KMS-11 (cell line): ENCODE results near the gene UTP14A.

Source experiments
- H2AFZ ChIP-seq: fragments of 200-600 bp; sonication (generic); 2 replicates; pipeline ENCODE4 v1.6.1; 2016; ENCODE audit warnings: antibody characterized with exemption, mixed run types, low read depth
- H3K27ac ChIP-seq: fragments of 200-600 bp; sonication (generic); 2 replicates; pipeline ENCODE4 v1.6.1; 2016; ENCODE audit warnings: mild to moderate bottlenecking, mixed run types
- H3K27me3 ChIP-seq: fragments of 200-600 bp; sonication (generic); 2 replicates; pipeline ENCODE4 v1.6.1; 2017; ENCODE audit warnings: mild to moderate bottlenecking, low read depth, mixed run types, moderate library complexity; ENCODE audit not compliant: insufficient read depth
- H3K36me3 ChIP-seq: fragments of 200-600 bp; sonication (generic); 2 replicates; pipeline ENCODE4 v1.6.1; 2017; ENCODE audit warnings: mild to moderate bottlenecking, mixed run types; ENCODE audit not compliant: insufficient read depth
- H3K4me1 ChIP-seq: fragments of 200-600 bp; sonication (generic); 2 replicates; pipeline ENCODE4 v1.6.1; 2016; ENCODE audit warnings: mild to moderate bottlenecking, low read depth, mixed run types; ENCODE audit not compliant: poor library complexity, severe bottlenecking
- H3K4me2 ChIP-seq: fragments of 200-600 bp; sonication (generic); 2 replicates; pipeline ENCODE4 v1.7.0; 2016; ENCODE audit warnings: mild to moderate bottlenecking, mixed run types
- H3K4me3 ChIP-seq: fragments of 200-600 bp; sonication (generic); IDR thresholded peaks from 2 replicates; pipeline ENCODE4 v1.6.1; 2017; ENCODE audit warnings: low read depth, low read length, mixed read lengths; ENCODE audit not compliant: insufficient read depth
- H3K79me2 ChIP-seq: fragments of 200-600 bp; sonication (generic); 2 replicates; pipeline ENCODE4 v1.6.1; 2016; ENCODE audit warnings: low read depth, mixed run types; ENCODE audit not compliant: insufficient read depth
- H3K9ac ChIP-seq: fragments of 200-600 bp; sonication (generic); 2 replicates; pipeline ENCODE4 v1.6.1; 2016; ENCODE audit warnings: mild to moderate bottlenecking, mixed run types
- H4K20me1 ChIP-seq: fragments of 200-600 bp; sonication (generic); 2 replicates; pipeline ENCODE4 v1.6.1; 2016; ENCODE audit warnings: mild to moderate bottlenecking, mixed run types; ENCODE audit not compliant: insufficient read depth
- TF ChIP-seq, protein P1 (sequence below): fragments of 200-600 bp; sonication (generic); conservative IDR thresholded peaks from 2 replicates; pipeline ENCODE4 v1.6.1; 2017; ENCODE audit warnings: low read depth, mild to moderate bottlenecking, antibody characterized with exemption, low read length, moderate library complexity, mixed read lengths

The UTP14A gene

GRCh38 chrX:129956765-129957164 lies 50.8 kb downstream of the UTP14A start:
- TF ChIP-seq, protein P1, sequence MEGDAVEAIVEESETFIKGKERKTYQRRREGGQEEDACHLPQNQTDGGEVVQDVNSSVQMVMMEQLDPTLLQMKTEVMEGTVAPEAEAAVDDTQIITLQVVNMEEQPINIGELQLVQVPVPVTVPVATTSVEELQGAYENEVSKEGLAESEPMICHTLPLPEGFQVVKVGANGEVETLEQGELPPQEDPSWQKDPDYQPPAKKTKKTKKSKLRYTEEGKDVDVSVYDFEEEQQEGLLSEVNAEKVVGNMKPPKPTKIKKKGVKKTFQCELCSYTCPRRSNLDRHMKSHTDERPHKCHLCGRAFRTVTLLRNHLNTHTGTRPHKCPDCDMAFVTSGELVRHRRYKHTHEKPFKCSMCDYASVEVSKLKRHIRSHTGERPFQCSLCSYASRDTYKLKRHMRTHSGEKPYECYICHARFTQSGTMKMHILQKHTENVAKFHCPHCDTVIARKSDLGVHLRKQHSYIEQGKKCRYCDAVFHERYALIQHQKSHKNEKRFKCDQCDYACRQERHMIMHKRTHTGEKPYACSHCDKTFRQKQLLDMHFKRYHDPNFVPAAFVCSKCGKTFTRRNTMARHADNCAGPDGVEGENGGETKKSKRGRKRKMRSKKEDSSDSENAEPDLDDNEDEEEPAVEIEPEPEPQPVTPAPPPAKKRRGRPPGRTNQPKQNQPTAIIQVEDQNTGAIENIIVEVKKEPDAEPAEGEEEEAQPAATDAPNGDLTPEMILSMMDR, result no peak
- Histone ChIP-seq H3K27ac (no peak overlapping the region), H3K9ac (no peak overlapping the region), H2AFZ (peak overlapping the region; percentile 30; the same call in 1 of the 2 replicates), H3K27me3 (no peaks in the 10 kb centered on the region), H3K79me2 (no peaks in the 10 kb centered on the region), H3K4me2 (no peak overlapping the region), H3K4me3 (no peak overlapping the region), H3K4me1 (peaks cover 33% of the 10 kb centered on the region), H3K36me3 (no peaks in the 10 kb centered on the region), H4K20me1 (no peaks in the 10 kb centered on the region)

DNA sequence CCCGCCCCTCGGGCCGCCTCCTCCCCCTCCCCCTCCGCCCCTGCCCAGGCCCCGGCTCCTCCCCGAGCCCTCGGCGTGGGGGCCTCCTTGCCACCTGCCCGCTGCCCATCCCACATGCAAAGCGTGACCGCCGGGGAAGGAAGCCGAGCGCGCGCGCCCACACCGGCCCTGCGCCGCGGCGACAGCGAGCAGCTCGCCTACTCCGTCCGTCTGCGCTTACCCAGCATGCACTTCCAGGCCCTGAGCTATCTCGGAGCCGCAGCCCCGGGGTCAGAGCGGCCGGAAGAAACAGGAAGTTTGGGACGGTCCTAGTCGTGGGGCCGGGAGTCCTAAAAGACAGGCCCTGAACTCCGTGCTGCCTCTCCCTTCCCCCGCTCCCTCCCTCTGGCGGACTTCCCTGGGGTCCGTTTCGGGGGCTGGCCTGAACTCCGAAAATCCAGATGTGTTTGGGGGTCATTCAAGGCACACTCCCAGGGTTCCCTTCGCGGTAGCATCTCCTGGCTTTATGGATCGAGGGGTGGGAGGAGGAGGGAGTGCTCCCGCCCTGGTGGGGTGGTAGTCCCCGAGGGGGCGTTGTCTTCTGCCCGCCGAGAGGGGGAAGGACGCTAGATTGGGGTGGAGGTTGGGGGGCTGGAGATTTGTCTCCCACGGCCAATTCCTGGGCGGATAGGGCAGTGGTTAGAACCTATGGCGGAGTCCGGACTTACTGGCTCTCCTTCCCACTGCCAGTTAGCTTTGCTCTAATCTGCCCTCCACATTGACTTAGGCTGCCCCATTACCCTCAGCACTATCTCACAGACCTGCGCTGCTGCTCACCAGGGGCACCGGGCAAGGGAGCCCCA lies 51.5 kb downstream of the UTP14A start:
- Histone ChIP-seq H3K79me2 (no peaks in the 10 kb centered on the region), H3K4me2 (peak overlapping the region; percentile 66), H3K9ac (peak overlapping the region; percentile 59; the same call in 1 of the 2 replicates), H3K27ac (no peak overlapping the region), H4K20me1 (no peaks in the 10 kb centered on the region), H3K4me1 (peaks cover 32% of the 10 kb centered on the region), H2AFZ (peak overlapping the region; percentile 79), H3K36me3 (no peaks in the 10 kb centered on the region), H3K27me3 (no peaks in the 10 kb centered on the region), H3K4me3 (no peak overlapping the region)
- TF ChIP-seq, protein P1, result no peak

GRCh38 chrX:129958083-129958465 lies 52.1 kb downstream of the UTP14A start:
- H3K27me3 ChIP-seq, result no peaks in the 10 kb centered on the region
- no peaks in the 10 kb centered on the region for H3K36me3 ChIP-seq
- no peaks in the 10 kb centered on the region for H4K20me1 ChIP-seq
- peak overlapping the region; percentile 66; the same call in 1 of the 2 replicates for H3K4me2 ChIP-seq
- TF ChIP-seq, protein P1, result no peak
- H2AFZ ChIP-seq, result no peak overlapping the region
- no peaks in the 10 kb centered on the region for H3K79me2 ChIP-seq
- H3K4me3 ChIP-seq, result no peak overlapping the region
- peaks cover 30% of the 10 kb centered on the region for H3K4me1 ChIP-seq
- no peak overlapping the region for H3K27ac ChIP-seq
- no peak overlapping the region; the same call in 1 of the 2 replicates for H3K9ac ChIP-seq

DNA sequence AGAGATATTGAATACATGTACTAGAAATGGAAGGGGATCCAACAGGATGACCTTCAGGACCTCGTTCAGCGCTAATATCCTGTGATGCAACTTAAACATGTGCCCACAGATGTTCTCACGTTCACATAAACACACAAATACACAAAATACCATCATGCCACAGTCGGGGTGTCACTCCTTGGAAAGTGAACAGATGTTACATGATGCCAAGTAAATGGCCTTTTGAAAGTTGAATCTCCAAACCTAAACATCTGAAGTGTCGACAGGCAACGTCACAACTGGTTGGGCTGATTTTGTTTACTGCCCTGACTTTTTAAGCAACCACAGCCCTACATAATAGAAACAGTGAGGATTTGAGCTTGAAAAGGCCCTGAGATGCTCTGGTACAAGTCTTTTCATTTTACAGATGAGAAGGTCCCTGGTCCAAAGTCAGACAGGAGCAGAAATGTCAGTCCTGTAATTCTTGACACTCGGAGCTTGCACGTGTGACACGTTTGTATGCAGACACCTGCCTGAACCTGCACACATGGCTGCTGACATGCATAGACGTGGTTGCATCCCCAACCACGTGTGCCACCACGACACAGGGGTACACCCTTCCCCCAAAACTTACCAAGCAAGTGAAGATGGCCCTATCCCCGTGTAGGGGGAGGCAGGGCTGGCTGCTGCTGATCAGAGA lies 53.0 kb downstream of the UTP14A start:
- no peak overlapping the region for H2AFZ ChIP-seq
- H3K4me2 ChIP-seq, result no peak overlapping the region
- H3K36me3 ChIP-seq, result no peaks in the 10 kb centered on the region
- H3K79me2 ChIP-seq, result no peaks in the 10 kb centered on the region
- H3K4me3 ChIP-seq, result no peak overlapping the region
- H3K9ac ChIP-seq, result no peak overlapping the region
- TF ChIP-seq, protein P1, result no peak
- no peaks in the 10 kb centered on the region for H4K20me1 ChIP-seq
- peaks cover 27% of the 10 kb centered on the region for H3K4me1 ChIP-seq
- no peaks in the 10 kb centered on the region for H3K27me3 ChIP-seq
- H3K27ac ChIP-seq, result no peak overlapping the region
